ENCODE measurements around the gene RBM48.
A peak's percentile ranks its signal among the peaks of the same experiment; 100 is the strongest.
"Not testable (repeated sequence)": the region's sequence is repeated elsewhere in the genome, so short reads cannot be mapped to it uniquely, and the experiment has no call there.

Gene RBM48

DNA sequence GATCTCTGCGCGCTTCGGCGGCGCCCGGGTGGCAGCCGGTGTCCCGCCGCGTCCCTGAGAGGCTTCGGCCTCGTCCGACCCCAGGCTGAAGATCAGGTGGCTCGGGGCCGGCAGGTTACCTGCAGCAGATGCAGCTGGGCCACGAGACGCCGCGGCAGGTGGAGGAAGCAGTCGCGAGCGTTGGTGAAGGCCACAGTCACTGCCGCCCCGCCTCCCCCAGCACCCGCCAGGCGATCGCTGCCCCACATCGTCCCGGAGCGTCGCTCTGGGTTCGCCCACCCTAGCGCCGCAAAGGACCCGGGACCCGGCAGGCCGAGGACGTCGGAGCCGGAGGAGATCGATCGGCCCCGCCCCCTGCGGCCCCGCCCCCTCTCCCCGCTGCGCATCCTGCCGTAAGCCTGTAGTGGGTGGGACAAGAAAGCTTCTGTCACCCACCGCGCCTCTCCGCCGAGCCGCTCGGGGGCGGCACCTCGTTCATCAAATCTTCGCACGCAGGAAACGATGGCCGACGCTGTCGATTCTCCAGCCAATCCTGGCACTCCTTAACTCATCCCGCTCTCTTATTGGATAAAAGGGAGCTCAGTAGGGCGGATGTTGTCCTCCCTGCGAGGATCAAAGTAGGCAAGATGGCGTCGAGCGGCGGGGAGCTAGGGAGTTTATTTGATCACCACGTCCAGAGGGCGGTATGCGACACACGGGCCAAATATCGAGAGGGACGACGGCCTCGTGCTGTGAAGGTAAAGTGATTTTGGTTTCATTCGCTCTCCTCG, at the start of gene RBM48, which contains the start of gene PEX1:
Gene RBM48, plus strand, starts transcription at position 608 of the 770 bp plus-strand sequence. Its CDS starts 19 bp downstream, at position 627.
Gene PEX1, minus strand, starts transcription at position 333 of the 770 bp plus-strand sequence. Its CDS starts 85 bp downstream, at position 248.
- DNase-seq (ENCODE audit: low read depth in 2 of 2) = peak; percentile 93 to 95

DNA sequence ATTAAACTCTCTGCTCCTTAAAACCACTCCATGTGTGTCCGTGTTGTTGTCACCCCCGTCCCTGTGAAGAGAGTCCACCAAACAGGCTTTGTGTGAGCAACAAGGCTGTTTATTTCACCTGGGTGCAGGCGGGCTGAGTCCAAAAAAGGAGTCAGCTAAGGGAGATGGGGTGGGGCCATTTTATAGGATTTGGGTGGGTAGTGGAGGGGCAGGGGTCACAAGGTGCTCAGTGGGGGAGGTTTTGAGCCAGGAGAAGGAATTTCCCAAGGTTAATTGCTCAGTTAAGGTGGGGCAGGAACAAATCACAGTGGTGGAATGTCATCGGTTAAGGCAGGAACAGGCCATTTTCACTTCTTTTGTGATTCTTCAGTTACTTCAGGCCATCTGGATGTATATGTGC, 49.4 kb upstream of the RBM48 start:
- not testable (repeated sequence) for DNase-seq (ENCODE audit: low read depth in 2 of 2)

DNA sequence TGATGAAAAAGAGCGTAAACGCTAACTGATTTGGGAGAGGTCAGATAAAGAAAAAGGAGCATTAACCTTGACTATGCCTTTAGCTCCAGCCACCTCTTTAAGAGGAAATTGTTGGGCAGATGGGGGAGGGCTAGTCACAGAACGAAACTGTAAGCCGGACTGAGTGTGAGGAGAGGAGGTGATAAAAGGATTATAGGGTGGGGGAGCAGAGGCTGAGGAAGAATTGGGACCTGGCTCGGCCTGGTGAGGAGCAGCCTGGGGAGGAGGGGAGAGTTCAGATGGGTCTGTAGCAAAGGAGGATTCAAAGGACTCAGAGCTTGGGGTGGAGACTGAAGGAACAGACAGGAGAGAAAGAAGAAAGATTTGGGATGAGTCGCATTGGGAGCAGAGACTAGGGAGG, 45.0 kb upstream of the RBM48 start:
- DNase-seq (ENCODE audit: low read depth in 2 of 2) = not testable (repeated sequence)

DNA sequence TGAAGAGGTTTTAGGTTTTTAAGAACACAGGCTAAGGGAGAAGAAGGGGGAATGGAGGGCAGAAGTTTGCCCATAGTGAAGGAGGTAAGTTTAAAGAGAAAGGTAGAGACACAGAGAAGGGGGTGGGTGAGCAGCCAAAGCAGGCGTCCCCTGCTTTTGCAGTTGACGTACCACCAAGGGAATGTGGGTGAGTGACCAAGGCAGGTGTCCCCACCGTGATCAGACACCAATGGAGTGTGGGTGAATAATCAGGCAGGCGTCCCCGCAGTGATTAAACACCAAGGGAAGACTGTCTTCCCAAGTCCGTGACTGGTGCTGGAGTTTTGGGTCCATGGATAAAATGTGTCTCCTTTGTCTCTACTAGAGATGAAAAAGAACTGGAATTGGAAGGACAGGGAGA, 44.4 kb upstream of the RBM48 start:
- DNase-seq (ENCODE audit: low read depth in 2 of 2) = not testable (repeated sequence)

DNA sequence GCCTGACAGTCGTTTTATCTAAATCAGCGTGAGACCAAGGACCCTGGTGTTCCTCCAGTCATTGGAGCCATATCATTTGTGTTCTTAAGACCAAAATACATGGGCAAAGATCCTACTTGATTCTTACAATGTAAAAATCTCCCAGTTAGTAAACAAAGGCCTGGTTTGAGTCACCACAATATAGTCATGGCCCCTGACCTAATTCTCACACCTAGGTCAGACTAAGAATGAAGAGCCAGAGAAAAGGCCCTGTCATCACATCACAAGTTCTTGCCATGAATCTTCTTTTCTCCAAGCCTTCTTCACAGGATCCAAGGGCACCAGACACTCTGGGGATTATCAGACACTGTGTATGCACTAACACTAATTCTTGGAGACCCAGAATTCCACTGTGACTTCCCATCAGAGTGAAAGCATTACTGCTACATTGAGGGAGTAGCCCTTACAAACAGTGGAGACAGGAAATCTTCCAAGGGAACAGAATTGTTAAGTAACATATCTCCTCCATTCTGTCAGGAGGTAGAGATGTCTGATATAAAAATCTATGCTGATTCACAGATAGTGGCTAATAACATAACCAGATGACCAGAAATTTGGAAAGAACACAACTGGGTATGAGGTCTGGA, 43.2 kb upstream of the RBM48 start:
- no peak for DNase-seq (ENCODE audit: low read depth in 2 of 2)

DNA sequence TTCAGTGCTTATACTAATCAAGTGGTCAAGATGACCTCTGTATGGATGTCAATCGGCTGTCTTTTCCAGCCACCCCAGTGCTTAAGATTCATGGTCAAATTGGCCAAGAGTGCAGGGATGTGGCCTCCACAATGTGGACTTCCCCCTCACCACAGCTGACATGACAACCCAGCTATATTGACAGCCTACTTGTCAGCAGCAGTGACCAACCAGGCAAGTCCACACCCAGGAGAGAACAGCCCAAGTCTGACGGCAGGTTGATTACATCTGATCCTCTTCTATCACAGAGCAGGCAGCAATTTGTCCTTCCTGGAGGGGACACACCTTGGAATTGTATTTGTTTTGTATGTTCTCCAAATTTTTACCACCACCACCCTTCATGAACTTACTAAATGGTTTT, 42.6 kb upstream of the RBM48 start:
- no peak for DNase-seq (ENCODE audit: low read depth in 2 of 2)

DNA sequence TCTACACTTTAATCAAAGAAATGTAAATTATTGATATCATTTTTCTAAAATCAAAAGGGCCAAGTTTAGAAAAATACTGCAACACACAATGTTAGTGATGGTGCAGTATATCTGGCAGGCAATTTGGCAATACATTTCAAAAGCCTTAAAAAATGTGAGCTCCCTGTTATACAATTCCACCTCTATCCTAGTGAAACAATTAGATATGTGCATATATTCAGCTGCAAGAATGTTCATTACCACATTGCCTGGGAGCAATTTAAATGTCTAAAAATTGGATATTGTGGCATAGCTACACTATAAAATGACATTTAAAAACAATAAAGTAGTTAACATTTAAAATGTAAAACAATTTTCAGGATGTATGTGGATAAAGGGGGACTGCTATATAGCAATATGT, 40.8 kb upstream of the RBM48 start:
- DNase-seq (ENCODE audit: low read depth in 2 of 2) = no peak

DNA sequence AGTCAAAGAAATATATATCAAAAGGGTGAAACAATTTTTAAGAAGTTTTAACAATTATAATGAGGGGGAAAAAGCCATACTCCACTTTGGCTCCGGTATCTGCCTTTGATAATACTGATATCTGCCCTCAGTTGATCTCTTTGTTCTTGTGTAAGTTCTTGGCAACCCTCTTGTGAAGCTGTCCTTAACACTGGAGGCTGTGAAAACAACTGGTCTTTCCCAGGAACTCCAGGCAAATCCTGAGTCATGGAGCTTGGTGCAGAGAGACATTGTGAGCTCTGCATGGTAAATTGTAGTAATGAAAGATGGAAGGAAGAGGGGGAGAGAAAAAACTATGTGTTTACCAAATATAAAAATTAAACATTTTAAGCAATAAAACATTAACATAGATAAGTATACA, 39.0 kb upstream of the RBM48 start:
- DNase-seq (ENCODE audit: low read depth in 2 of 2) = no peak

DNA sequence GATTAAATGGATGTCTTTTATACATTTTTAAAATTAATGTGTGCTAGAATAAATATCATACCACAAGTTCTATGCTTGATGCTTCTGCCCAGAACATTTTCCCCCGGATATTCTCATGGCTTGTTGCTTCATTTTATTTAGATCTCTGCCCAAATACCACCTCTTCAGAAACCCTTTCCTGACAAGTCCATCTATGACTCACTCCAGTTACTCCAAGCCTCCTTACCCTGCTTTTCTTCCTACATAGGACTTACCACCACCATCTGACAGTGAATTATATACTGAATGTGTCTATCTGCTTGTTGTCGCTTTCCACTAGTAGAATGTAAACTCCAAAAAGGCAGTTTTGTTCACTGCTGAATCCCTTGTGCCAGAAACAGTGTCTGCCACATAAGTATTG, 31.7 kb upstream of the RBM48 start:
- no peak for DNase-seq (ENCODE audit: low read depth in 2 of 2)

DNA sequence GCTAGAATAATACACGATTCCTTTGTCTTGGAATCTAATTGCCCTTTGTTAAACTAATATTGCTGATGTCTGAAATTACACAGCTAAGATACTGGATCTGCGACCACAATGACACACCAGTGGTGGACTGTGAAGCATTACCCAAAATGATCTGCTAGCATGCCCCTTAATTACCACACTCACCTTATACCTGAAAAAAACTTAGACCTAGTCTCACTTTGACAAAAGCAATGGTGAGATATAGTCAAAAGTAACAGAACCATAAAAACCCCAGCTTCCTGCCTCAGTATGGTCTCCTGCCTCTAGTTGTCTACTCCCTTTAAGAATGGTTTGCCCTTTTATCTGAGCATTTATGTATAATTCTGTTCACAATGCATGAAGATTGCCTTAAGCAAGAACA, 30.0 kb upstream of the RBM48 start:
- no peak for DNase-seq (ENCODE audit: low read depth in 2 of 2)

DNA sequence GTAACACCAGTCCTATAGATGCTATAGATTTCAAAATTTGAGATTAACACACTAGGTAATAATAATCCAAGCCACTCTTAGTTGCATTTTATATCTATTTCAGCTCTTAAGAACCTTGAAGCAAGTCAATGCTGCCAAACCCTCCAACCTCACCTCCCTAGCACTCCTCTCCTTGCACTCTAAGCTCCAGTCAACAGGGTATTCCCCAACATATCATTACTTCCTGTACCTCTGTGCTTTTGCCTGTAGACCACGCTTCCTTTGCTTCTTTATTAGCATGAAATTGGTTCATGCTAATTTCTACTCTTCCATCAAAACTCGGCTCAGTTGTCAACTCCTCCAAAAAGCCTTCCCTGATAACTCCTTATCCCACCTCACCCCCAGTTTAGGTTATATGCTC, 24.8 kb upstream of the RBM48 start:
- no peak for DNase-seq (ENCODE audit: low read depth in 2 of 2)

DNA sequence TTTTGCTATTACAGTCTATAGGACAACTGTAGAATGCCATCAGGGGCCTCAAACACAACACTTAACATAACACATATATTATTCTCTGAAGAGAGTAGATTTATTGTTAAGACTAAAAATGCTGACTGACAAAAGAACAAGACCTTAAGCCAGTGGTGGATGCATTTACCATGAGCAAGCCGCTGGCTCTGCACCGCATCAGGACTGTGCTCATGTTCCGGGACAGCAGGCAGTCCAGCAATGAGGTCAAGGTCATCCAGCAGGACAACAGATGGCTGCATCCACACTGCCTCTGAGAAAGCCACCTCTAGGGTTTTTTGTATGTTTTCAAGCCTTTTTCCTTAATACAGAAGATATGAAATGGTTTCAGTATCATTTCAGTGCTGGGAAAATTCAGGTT, 24.0 kb upstream of the RBM48 start:
- DNase-seq (ENCODE audit: low read depth in 2 of 2) = no peak

DNA sequence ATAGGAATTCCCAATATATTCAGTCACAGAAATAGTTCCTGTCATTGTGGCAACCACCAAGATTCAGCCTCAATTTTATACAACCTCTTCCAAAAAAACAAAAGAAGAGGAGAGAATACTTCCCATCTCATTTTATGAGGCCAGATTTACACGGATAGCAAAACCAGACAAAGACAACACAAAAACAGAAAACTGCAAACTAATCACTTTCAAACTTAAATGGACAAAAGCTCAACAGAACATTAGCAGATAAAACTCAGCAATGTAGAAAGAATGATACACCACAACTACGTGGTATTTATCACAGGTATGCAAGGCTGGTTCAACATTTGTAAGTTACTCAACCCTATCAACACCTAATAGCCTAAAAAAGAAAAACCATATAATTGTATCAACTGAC, 22.2 kb upstream of the RBM48 start:
- no peak for DNase-seq (ENCODE audit: low read depth in 2 of 2)

DNA sequence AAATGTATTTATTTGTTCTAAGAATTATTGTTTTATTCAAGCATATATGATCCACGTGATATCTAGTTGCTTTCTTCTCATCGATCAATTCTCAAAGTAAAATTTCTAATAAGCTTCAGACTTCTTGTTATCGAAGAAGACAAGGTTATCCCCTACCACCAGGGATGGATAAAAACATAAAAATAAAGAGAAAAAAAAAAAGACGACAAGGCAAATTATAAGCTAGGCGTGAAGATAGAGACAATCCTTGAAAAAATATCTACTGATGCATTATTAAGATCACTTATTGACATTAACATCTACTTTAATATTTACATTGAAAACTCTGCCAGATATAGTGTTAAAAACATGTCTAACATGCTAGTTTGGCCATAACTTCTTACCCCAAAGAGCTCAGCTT, 19.6 kb upstream of the RBM48 start:
- no peak for DNase-seq (ENCODE audit: low read depth in 2 of 2)

DNA sequence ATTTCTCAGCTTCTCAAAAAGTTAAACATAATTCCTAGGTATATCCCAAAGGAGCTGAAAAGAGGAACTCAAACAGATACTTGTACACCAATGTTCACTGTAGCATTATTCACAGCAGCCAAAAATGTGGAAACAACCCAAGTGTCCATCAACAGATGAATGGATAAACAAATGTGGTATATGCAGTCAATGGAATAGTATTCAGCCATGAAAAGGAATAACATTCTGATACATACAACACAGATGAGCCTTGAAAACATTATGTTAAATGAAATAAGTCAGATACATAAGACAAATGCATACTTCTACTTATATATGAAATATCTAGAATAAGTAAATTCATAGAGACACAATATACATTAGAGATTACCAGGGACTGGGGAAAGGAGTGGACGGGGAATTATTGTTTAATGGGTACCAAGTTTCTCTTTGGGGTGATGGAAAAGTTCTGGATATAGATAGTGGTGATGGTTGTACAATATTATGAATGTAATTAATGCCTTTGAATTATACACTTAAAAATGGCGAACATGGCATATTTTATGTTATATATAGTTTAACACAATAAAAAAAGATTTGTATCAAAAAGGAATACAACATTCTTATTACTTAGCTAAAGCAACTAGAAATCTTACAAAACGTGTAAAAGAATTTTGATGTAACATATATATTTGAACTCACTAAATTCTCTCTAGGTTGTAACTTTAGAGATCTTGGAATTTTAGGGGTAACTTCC, 15.3 kb upstream of the RBM48 start:
- no peak for DNase-seq (ENCODE audit: low read depth in 2 of 2)

DNA sequence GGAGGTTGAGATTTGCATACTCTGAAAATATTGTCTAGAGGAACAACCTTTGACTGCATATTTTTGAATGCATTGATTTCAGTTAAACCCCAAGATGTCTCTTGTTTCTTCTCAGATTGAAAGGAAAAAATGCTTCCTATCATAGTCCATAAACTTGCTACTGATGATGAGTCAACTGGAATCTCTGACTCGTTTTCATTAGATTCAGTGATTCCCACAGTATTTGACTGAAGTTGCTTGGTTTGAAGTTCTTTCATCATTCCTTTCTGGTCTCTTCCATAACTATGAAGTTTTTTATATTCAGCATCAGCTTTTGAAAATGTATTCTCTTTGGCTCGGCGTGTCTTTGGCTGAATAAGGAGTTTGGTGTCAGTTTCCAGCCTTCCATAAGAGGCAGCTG, 11.0 kb upstream of the RBM48 start:
- no peak for DNase-seq (ENCODE audit: low read depth in 2 of 2)

DNA sequence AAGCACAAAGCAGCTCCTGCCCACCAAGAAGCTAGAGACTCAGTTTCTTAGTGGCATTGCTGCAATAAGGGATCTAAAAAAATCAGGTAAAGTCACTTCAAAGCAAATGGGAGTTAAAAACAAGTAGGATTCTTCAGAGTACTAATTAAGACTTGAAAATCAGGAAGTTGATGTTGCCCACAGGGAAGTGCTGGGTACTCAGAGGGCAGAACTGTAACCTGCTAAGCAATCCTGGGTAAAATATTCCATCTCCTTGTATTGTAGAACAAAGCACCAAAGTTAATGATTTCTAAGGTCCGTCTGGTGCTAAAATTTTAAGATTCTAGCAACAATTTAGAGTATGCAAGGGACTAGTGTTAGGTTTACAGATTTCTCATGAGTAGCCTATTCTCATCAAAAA, 8.6 kb upstream of the RBM48 start:
- DNase-seq (ENCODE audit: low read depth in 2 of 2) = no peak

DNA sequence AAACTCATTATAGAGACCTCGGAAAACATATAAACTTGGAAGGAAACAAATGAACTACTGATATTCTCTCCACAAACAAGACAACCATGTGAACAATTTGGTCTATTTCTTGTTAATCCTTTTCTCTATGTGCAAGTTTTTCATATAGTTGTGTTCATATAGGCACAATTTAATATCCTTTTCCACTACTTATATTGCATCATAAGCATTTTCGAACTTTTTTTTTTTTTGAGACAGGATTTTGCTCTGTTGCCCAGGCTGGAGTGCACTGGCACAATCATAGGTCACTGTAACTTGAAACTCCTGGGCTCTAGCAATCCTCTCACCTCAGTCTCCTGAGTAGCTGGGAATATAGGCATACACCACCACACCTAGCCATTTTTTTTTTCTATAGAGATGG, 5.5 kb upstream of the RBM48 start:
- no peak for DNase-seq (ENCODE audit: low read depth in 2 of 2)

DNA sequence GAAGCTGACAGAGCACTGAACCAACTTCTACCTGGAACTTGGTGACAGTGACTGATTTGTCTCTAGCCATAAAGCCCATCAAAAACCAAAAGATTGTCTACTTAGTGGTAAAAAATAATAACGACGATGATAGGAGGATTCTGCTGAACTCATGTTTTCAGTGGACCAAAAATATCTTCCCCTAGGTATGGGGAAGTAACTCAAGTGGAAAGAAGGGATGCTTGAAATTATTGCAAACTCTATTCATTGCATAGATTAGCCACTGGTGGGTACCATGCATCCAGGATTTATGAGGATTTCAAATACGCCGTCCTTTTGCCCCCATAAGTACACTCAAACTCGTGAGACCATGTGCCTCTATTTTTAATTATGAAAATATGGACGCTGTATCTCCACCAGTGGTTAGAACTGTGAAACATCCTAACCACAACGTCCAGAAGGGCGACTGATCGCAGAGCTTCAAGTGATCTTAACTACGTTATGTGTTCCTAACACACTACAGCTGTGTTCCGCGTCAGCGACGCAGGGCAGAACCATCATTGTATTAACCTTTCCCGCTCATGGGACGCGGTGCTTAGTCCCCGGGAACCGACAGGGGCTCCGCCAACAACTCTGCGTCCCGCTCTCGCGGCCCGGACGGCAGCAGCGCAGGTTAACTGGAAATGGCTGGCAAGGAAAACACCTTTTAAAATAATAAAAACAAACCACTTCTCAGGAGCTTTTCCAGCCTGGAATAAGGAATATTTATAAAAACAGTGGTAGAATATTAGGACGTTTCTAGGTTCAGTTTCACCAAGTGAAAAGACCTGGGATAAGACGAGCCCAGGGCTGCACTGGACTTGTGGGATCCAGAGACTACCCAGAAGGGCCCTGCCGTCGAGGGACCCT, 1.1 kb upstream of the RBM48 start:
- DNase-seq (ENCODE audit: low read depth in 2 of 2) = peak; percentile 37 to 52

DNA sequence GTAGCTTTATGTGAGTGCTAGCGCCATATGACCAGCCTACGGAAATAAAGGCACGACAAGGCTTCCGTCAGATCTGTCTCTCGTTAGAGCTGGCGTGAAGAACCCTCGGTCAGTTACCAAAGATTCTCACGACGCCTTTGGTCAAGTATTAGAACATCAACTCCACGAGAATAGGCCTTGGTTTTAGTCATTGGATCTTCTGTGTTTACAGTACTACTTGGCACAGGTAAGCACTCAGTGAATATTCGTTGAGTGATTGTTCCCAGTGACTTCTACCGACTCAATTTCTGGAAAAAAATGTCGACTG, 316 bp downstream of the RBM48 start:
- no peak for DNase-seq (ENCODE audit: low read depth in 2 of 2)

DNA sequence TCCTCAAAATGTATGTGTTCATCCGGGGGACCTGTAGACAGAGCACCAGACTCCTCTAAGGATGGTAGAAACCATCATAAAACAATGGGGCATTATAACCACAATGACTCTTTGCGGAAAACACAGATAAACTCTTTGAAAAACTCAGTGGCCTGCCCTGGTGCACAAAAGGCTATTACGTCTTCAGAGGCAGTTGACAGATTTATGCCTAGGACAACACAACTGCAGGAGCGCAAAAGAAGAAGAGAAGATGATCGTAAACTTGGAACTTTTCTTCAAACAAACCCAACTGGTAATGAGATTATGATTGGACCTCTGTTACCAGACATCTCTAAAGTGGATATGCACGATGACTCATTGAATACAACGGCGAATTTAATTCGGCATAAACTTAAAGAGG, 6.0 kb downstream of the RBM48 start:
- DNase-seq (ENCODE audit: low read depth in 2 of 2) = no peak

DNA sequence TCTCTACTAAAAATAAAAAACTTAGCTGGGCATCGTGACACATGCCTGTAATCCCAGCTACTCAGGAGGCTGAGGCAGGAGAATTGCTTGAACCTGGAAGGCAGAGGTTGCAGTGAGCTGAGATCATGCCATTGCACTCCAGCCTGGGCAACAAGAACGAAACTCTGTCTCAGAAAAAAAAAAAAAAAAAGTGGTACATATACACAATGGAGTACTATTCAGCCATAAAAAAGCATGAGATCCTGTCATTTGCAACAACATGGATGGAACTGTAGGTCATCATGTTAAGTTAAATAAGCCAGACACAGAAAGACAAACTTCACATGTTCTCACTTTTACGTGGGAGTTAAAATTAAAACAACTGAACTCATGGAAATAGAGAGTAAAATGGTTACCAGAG, 14.9 kb downstream of the RBM48 start:
- not testable (repeated sequence) for DNase-seq (ENCODE audit: low read depth in 2 of 2)
